ENCODE data around the gene PTPRD.

- TF ChIP-seq CTCF (conservative IDR thresholded peaks at IDR 0.05; ENCODE audit: low read depth in 2 of 2), result no peak
- TF ChIP-seq REST (IDR thresholded peaks at IDR 0.05; ENCODE audit: unreplicated experiment), result no peak
- TF ChIP-seq EZH2 (IDR thresholded peaks at IDR 0.05; ENCODE audit: low read depth, unreplicated experiment), result no peak
- no peak for TF ChIP-seq ZNF331 (CRISPR knock-in tag; IDR thresholded peaks at IDR 0.05; ENCODE audit: low read depth)
- TF ChIP-seq POLR2AphosphoS5 (IDR thresholded peaks at IDR 0.05; ENCODE audit: low read depth), result no peak
- TF ChIP-seq, protein P1, sequence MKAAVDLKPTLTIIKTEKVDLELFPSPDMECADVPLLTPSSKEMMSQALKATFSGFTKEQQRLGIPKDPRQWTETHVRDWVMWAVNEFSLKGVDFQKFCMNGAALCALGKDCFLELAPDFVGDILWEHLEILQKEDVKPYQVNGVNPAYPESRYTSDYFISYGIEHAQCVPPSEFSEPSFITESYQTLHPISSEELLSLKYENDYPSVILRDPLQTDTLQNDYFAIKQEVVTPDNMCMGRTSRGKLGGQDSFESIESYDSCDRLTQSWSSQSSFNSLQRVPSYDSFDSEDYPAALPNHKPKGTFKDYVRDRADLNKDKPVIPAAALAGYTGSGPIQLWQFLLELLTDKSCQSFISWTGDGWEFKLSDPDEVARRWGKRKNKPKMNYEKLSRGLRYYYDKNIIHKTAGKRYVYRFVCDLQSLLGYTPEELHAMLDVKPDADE (IDR thresholded peaks at IDR 0.05), result no peak
- TF ChIP-seq EZH2phosphoT487 (IDR thresholded peaks at IDR 0.05; ENCODE audit: unreplicated experiment), result no peak
- TF ChIP-seq ZNF114 (CRISPR knock-in tag; IDR thresholded peaks at IDR 0.05), result no peak
- TF ChIP-seq CREB1 (CRISPR knock-in tag; IDR thresholded peaks at IDR 0.05; ENCODE audit: low read depth), result no peak
- TF ChIP-seq JUNB (IDR thresholded peaks at IDR 0.05; ENCODE audit: unreplicated experiment), result no peak
- TF ChIP-seq ZNF462 (CRISPR knock-in tag; IDR thresholded peaks at IDR 0.05), result no peak
Measured at GRCh38 chr9:8772302-8772701, 1840.5 kb downstream of the PTPRD start.
